GM12872 (cell line): Measurements from ENCODE around the gene CHCHD10.

ENCODE experiments used
- CTCF ChIP-seq: IDR thresholded peaks from 3 replicates; pipeline ENCODE4 v1.5.1; 2011; ENCODE audit warnings: low read depth, mild to moderate bottlenecking, low read length, moderate library complexity; ENCODE audit not compliant: insufficient read depth

Gene CHCHD10

GRCh38 chr22:23752090-23752691 is 15.6 kb downstream of the CHCHD10 start:
- 0 out of 3 replicates have a peak, but pooled peaks have one; percentile 8 for TF ChIP-seq CTCF

- no peak for TF ChIP-seq CTCF
Observed at GRCh38 chr22:23751441-23751996, 16.3 kb downstream of the CHCHD10 start.

GRCh38 chr22:23750714-23751440 is 16.9 kb downstream of the CHCHD10 start, which contains the start of gene ZNF70:
Gene ZNF70, minus strand, starts transcription at chr22:23751112. Its CDS starts 5,972 bp downstream, at chr22:23745140.
- peak; percentile 43 for TF ChIP-seq CTCF

GRCh38 chr22:23750367-23750713 is 17.4 kb downstream of the CHCHD10 start:
- no peak for TF ChIP-seq CTCF

- TF ChIP-seq CTCF = no peak
Observed at GRCh38 chr22:23749841-23750301, 17.9 kb downstream of the CHCHD10 start.

GRCh38 chr22:23745791-23746190 is 22.0 kb downstream of the CHCHD10 start:
- TF ChIP-seq CTCF = no peak

GRCh38 chr22:23744485-23744884 is 23.3 kb downstream of the CHCHD10 start:
- no peak for TF ChIP-seq CTCF
